Esophagus squamous epithelium (tissue), 5 donors: ENCODE results near the gene KIAA0930. TPM values are rescaled to one million over a fixed set of nuclear protein-coding genes. Genes with fewer than 3 reads are reported as not detected.

Experiments
- DNase-seq: peaks from one replicate; lab custom pipeline; 2025; lab: John Stamatoyannopoulos, UW
- H3K27ac ChIP-seq, 4 donors: fragments of 200-600 bp; sonication (generic); one replicate each; pipeline ENCODE4 v1.5.1; 2016 to 2019; ENCODE audit warnings: mild to moderate bottlenecking in 1 of 4
- H3K27me3 ChIP-seq, 4 donors: fragments of 200-600 bp; sonication (generic); 1 replicate in 3 of 4; 2 replicates in 1 of 4; pipeline versions ENCODE4 v1.5.1 to v1.6.0; 2017 to 2021; ENCODE audit warnings: antibody characterized with exemption in 1 of 4
- H3K36me3 ChIP-seq, 3 donors: fragments of 200-600 bp; sonication (generic); one replicate each; pipeline ENCODE4 v1.5.1; 2016 to 2019
- H3K4me1 ChIP-seq, 3 donors: fragments of 200-600 bp; sonication (generic); one replicate each; pipeline ENCODE4 v1.5.1; 2017 to 2019
- H3K4me3 ChIP-seq, 4 donors: fragments of 200-600 bp; sonication (generic); 1 replicate in 3 of 4; 2 replicates in 1 of 4; pipeline ENCODE4 v1.5.1; 2016 to 2019; ENCODE audit warnings: mild to moderate bottlenecking in 2 of 4, moderate library complexity in 1 of 4
- H3K9me3 ChIP-seq, 3 donors: fragments of 200-600 bp; sonication (generic); one replicate each; pipeline ENCODE4 v1.5.1; 2016 to 2019
- POLR2A ChIP-seq, 4 donors: fragments of 450-650 bp; IDR thresholded peaks; one replicate each; pipeline ENCODE4 v1.6.1; 2017; ENCODE audit warnings: antibody characterized with exemption in 4 of 4, mild to moderate bottlenecking in 4 of 4, moderate library complexity in 3 of 4
- WGBS, 2 donors: methylation state at CpG; one replicate each; pipeline ENCODE4 v1.1.5; 2018; 5-methylcytosine and 5-hydroxymethylcytosine counted together
- intact Hi-C: fragments of 100-400 bp; cut with DNase I; formaldehyde crosslinking; loops from one replicate; pipeline ENCODE4 v1.15.0; 2022
- total RNA-seq, 4 donors: library from RNA; depleted of rRNA; stranded (reverse); fragments of >200 nt; gene quantifications; one replicate each; pipeline ENCODE4 v1.1.0, GENCODE V29; 2016
- TF ChIP-seq, protein P1 (sequence below), 6 experiments: fragments of 450-650 bp in 4 of 6; fragments of 200-600 bp in 2 of 6; sonication (generic) in 2 of 6; IDR thresholded peaks; one replicate each; pipeline ENCODE4 v1.5.1; 2016 to 2019; ENCODE audit warnings: antibody characterized with exemption in 6 of 6, mild to moderate bottlenecking in 4 of 6, moderate library complexity in 4 of 6
- donor health status: DM: yes; HTN: yes; CAD: no.

The KIAA0930 gene
- total RNA-seq, 4 donors from 2014 or later, result 33.1 to 40.2 (median 38.1) TPM

DNA sequence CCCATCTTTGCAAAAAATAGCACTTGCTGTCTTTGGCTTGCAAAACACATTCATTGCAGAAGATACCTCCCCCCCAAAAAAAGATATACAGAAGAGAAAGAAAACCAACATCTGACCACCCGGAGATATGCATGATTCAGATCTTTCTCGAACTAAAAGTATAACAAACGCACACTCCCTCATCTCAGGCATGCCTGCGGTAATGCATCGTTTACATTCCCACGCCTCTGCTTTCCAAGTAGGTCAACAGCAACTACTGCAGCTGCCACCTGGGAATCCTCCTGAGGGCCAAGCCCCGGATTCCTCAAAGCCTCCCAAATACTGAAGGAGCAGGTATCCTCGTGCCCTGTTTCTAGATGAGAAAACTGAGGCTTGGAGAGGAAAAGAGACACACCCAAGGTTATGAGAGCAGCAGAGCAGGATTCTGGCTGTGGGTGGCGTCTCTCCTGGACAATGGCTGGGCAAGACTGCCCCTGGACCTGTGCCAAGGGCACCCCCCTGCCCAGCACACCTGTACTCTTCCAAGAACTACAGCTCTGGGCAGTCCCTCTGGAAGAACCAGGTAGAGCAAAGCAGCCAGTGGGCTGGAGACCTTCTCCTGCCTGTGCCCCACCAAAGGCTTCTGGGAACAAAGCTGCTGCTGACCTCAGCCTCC lies 38.9 kb downstream of the KIAA0930 start:
- H3K27ac ChIP-seq, result peak overlapping the region in 3 of 4 donors; percentile 17 to 53 (median 33)

DNA sequence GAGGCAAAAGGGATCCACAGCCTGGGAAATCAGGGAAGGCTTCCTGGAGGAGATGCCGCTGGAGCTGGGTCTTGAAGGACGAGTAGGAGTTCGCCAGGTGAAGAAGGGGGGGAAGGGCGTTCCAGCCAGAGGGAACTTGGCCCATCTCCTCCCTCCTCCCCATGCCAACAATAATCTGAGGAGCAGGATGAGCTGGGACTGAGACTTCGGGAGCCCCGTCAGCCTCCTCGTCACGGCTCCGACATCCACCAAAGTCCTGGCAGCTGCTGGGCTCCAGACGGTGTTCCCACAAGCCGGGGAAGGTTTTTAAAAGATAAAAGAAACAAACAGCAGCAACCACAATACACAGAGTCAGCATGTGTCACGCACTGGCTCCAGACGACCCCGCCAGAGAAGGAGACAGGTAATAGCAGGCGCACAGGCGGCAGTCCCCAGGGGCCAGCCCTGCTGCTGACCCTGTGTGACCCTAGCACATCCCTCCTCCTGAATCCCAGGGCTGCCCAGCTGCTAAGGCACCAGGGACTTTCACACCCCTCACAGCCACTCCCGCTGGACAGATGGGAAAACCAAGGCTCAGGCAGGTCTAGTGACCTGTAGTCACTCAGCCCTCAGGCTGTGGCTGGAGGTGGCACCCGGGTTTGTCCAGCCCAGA lies 39.7 kb downstream of the KIAA0930 start:
- H3K27me3 ChIP-seq, result no peaks in the 10 kb centered on the region
- H3K36me3 ChIP-seq, result peaks cover 4 to 99% (median 51%) of the 10 kb centered on the region in 3 donors
- no peak for DNase-seq
- H3K9me3 ChIP-seq, result no peaks in the 10 kb centered on the region
- no peak for TF ChIP-seq POLR2A (IDR thresholded peaks at IDR 0.05)
- TF ChIP-seq, protein P1, sequence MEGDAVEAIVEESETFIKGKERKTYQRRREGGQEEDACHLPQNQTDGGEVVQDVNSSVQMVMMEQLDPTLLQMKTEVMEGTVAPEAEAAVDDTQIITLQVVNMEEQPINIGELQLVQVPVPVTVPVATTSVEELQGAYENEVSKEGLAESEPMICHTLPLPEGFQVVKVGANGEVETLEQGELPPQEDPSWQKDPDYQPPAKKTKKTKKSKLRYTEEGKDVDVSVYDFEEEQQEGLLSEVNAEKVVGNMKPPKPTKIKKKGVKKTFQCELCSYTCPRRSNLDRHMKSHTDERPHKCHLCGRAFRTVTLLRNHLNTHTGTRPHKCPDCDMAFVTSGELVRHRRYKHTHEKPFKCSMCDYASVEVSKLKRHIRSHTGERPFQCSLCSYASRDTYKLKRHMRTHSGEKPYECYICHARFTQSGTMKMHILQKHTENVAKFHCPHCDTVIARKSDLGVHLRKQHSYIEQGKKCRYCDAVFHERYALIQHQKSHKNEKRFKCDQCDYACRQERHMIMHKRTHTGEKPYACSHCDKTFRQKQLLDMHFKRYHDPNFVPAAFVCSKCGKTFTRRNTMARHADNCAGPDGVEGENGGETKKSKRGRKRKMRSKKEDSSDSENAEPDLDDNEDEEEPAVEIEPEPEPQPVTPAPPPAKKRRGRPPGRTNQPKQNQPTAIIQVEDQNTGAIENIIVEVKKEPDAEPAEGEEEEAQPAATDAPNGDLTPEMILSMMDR (IDR thresholded peaks at IDR 0.05), result no peak
- 70 to 82% methylated on average over 10 to 17 of the region's 18 CpGs for WGBS, 2 donors
- peak overlapping the region in 2 of 4 donors; percentile 32 to 53 for H3K27ac ChIP-seq
- H3K4me3 ChIP-seq, result no peak overlapping the region
- peaks cover 8 to 43% (median 9%) of the 10 kb centered on the region in 3 donors for H3K4me1 ChIP-seq
- intact Hi-C loops, result no loop called here

More for the DNA sequence above, 38.9 kb downstream of the KIAA0930 start:
- Histone ChIP-seq H3K36me3 (peaks cover 0 to 95% (median 43%) of the 10 kb centered on the region in 3 donors), H3K4me3 (no peak overlapping the region), H3K27me3 (no peaks in the 10 kb centered on the region), H3K9me3 (no peaks in the 10 kb centered on the region), H3K4me1 (peaks cover 8 to 43% (median 9%) of the 10 kb centered on the region in 3 donors)
- DNase-seq, result no peak
- intact Hi-C loops, result no loop called here
- 31 to 35% methylated on average over 8 of the region's 9 CpGs for WGBS, 2 donors
- TF ChIP-seq, protein P1 (IDR thresholded peaks at IDR 0.05), result no peak

DNA sequence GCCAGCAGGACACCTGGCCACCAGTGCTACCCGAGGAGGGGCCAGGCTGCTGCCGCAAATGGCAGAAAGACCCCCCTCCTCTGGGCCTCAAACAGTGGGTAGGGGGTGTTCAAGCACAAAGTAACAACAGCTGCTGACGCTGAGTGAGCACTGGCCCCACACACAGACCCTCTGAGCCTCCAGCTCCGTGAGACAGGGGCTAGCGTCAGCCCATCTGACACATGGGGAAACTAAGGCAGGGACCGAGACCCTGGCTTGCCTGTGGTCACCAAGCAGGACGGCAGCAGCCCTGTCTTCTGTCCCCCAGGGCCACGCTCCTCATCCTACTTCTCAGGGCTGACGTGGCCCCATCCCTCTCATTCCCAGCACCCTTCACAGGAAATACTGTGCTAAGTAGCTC lies 40.5 kb downstream of the KIAA0930 start:
- H3K4me3 ChIP-seq, result no peak overlapping the region
- TF ChIP-seq, protein P1 (IDR thresholded peaks at IDR 0.05), result no peak
- no peak for TF ChIP-seq POLR2A (IDR thresholded peaks at IDR 0.05)
- WGBS, 2 donors, result 85 to 88% methylated on average over 4 of the region's 9 CpGs
- H3K27me3 ChIP-seq, result no peaks in the 10 kb centered on the region
- H3K9me3 ChIP-seq, result no peaks in the 10 kb centered on the region
- H3K36me3 ChIP-seq, result peaks cover 4 to 99% (median 50%) of the 10 kb centered on the region in 3 donors
- intact Hi-C loops, result no loop called here
- H3K4me1 ChIP-seq, result peaks cover 8 to 43% (median 9%) of the 10 kb centered on the region in 3 donors
- H3K27ac ChIP-seq, result no peak overlapping the region
- DNase-seq, result no peak

DNA sequence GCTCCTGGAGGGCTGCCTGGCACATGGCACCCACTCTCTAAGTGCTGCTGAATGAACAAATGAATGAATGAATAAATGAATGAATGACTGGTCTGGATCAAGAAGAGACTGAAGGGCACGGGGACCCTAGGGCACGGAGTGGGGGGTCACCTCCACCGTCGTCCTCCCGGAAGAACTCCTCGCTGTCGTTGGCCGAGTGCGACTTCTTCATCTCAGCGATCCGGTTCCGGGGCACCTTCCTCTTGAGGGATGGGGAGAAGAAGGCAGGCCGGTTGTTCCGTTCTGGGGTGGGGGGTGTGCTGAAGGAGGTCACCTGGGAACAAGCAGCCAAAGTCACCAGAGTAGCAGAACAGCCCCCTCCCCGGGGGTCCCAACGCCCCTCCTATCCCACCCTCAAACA lies 41.0 kb downstream of the KIAA0930 start:
- no peaks in the 10 kb centered on the region for H3K27me3 ChIP-seq
- no peak for DNase-seq
- H3K27ac ChIP-seq, result no peak overlapping the region
- no peak overlapping the region for H3K4me3 ChIP-seq
- intact Hi-C loops, result no loop called here
- TF ChIP-seq, protein P1 (IDR thresholded peaks at IDR 0.05), result no peak
- no peak for TF ChIP-seq POLR2A (IDR thresholded peaks at IDR 0.05)
- H3K9me3 ChIP-seq, result no peaks in the 10 kb centered on the region
- peaks cover 8 to 43% (median 9%) of the 10 kb centered on the region in 3 donors for H3K4me1 ChIP-seq
- peaks cover 4 to 99% (median 50%) of the 10 kb centered on the region in 3 donors for H3K36me3 ChIP-seq
- 89 to 97% methylated on average over 10 to 12 of the region's 16 CpGs for WGBS, 2 donors

DNA sequence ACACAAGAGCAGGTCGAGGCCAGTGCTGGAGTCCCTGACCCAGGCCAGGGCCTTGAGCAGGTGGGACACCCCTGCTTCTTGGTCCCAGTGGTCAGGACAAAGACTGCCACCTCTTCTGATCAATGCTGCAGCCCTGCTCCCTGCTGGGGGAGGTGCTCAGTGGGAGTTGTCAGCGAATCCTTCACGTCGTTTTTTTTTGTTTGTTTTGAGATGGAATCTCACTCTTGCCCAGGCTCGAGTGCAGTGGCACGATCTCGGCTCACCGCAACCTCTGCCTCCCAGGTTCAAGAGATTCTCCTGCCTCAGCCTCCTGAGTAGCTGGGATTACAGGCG lies 42.3 kb downstream of the KIAA0930 start:
- TF ChIP-seq, protein P1 (IDR thresholded peaks at IDR 0.05), result no peak
- no peak for TF ChIP-seq POLR2A (IDR thresholded peaks at IDR 0.05)
- no peaks in the 10 kb centered on the region for H3K9me3 ChIP-seq
- DNase-seq, result no peak
- WGBS, 2 donors, result 60 to 71% methylated on average over 8 to 9 of the region's 9 CpGs
- no peak overlapping the region for H3K4me3 ChIP-seq
- peaks cover 8 to 43% (median 9%) of the 10 kb centered on the region in 3 donors for H3K4me1 ChIP-seq
- peaks cover 4 to 89% (median 47%) of the 10 kb centered on the region in 3 donors for H3K36me3 ChIP-seq
- no peak overlapping the region for H3K27ac ChIP-seq
- no peaks in the 10 kb centered on the region for H3K27me3 ChIP-seq
- intact Hi-C loops, result no loop called here
